ENCODE measurements around the gene NMRK2.
"Not testable (repeated sequence)": the region's sequence is repeated elsewhere in the genome, so short reads cannot be mapped to it uniquely, and the experiment has no call there.

The NMRK2 gene, protein sequence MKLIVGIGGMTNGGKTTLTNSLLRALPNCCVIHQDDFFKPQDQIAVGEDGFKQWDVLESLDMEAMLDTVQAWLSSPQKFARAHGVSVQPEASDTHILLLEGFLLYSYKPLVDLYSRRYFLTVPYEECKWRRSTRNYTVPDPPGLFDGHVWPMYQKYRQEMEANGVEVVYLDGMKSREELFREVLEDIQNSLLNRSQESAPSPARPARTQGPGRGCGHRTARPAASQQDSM

DNA sequence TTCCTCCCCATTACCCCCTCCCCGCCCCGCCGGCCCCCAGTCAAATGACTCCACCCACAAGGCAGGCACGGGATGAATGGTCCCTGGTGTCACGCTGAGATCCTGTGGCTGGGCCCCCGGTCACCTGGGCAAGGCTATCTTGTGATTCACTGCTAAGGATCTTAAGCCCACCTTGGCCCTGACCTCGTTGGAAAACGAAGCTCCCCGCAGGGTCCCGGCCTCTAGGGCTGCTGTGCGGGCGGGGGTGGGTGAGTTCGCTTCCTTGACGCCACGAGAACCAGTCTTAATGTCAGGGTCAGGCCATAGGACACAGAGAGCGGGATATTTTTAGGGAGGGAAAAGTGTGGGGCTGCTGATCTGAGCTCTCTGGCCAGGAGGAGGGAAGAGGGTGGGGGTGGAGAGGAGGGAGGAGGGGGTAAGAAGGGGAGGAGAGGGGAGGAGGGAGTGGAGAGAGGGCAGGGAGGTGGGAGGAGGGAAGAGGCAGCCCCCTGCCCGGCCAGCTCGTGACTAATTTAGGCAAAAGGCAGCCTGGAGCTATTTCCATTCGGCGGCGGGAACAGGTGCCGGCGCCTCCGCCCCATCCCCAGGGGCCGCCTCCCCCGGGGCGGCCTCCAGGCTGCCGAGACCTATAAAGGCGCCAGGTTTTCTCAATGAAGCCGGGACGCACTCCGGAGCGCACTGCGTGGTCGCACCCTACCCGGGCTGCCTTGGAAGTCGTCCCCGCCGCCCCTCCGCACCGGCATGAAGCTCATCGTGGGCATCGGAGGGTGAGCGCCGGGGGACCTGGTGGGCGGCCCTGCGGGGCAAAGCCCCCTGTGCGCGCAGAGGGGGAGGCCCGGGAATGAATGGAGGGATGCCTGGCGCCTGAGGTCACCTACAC, at the start of gene NMRK2:
TSS of gene NMRK2 (plus strand) at position 139 of the 880 bp plus-strand sequence. CDS start at position 742, 603 bp downstream.
- no peak for DNase-seq

DNA sequence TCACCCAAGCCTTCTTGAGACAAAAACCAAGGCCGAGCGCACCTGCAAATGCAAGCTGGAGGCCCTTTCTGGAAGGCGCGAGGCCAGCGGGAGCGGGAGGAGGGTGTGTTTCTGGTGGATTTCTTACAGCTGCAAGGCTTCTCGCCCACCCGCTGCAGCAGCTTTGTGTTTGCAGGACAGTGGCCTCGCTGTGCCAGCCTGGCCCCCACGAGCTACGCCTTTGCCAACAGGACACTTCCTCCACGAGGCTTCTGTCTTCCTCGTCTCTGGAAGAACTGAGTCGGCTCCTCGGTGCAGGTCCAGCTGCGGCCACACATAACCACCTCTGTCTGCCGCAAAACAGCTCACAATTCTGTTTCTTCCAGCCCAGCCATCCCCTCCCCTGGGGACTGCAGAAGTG, 42.3 kb upstream of the NMRK2 start:
- DNase-seq: no peak

DNA sequence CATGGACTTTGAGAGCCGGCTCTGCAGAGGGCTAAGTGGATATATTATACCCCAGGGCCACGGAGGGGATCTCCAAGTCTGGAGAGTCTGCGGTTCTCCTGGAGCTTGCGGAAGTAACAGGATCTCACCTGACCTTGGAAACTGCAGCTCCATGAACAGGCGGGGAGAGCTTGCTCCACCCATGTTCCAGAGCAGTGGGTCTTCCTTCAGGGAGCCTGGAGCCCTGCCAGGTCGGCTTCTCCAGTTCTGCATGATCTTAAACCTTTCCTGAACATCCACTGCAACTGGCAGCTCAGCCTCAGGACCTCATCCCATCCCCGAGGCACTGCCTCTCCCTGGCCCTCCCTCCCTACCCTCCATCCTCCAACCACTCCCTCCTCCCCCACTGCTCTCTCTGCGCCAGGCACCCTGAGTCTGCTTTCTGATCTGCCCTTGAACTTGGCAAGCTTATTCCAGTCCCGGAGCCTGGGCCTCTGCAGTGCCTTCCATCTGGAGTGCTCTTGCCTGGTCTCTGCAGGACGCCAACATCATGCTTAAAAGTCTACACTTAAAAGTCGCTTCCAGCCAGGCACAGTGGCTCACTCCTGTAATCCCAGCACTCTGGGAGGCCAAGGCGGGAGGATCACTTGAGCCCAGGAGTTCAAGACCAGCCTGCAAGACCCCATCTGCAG, 39.2 kb upstream of the NMRK2 start:
- DNase-seq: no peak

DNA sequence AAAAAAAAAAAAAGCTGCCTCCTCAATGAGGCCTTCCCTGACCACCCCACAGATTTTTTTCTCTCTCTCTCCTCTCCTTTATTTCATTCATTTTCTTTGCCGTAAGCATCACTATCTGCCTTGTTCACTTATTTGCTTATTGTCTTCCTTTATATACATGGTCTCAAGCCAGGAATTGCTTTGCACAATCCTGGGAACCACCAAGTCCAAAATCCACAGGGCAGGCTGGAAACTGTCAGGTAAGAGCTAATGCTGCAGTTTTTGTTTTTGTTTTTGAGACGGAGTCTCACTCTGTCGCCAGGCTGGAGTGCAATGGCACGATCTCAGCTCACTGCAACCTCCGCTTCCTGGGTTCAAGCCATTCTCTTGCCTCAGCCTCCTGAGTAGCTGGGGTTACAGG, 37.9 kb upstream of the NMRK2 start:
- not testable (repeated sequence) for DNase-seq

DNA sequence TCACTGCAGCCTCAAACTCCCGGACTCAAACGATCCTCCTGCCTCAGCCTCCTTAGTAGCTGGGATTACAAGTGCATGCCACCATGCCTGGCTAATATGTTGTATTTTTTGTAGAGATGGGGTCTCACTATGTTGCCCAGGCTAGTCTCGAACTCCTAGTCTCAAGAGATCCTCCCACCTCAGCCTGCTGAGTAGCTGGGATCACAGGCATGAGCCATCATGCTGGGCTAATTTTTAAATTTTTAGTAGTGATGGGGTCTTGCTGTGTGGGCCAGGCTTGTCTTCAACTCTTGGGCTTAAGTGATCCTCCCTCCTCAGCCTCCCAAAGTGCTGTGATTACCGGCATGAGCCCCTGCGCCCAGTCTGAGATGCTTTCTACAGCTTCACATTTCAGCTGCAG, 37.1 kb upstream of the NMRK2 start:
- no peak for DNase-seq

DNA sequence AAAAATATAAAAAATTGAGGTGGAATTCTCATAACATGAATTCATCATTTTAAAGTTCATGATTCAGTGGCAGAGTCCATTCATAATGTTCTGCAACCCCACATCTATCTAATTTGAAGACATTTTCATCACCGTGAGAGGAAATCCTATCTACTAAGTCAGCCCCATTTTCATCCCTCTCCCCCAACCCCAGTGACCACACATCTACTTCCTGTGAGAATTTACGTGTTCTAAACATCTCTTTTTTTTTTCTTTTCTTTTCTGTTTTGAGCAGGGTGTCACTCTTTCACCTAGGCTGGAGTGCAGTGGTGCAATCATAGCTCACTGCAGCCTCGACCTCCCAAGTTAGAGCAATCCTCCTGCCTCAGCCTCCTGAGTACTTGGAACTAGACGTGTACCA, 34.9 kb upstream of the NMRK2 start:
- DNase-seq: no peak

DNA sequence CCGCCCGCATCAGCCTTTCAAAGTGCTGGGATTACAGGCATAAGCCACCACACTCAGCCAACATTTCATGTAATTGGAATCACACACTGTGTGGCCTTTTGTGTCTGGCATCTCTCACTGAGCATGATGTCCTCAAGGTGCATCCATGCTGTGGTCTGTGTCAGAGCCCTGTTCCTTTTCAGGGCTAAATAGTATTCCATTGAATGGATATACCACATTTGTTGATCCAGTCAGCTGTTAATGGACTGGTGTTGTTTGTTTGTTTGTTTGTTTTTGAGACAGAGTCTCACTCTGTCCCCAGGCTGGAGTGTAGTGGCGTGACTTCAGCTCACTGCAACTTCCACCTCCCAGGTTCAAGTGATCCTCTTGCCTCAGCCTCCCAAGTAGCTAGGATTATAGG, 34.4 kb upstream of the NMRK2 start:
- DNase-seq: no peak

DNA sequence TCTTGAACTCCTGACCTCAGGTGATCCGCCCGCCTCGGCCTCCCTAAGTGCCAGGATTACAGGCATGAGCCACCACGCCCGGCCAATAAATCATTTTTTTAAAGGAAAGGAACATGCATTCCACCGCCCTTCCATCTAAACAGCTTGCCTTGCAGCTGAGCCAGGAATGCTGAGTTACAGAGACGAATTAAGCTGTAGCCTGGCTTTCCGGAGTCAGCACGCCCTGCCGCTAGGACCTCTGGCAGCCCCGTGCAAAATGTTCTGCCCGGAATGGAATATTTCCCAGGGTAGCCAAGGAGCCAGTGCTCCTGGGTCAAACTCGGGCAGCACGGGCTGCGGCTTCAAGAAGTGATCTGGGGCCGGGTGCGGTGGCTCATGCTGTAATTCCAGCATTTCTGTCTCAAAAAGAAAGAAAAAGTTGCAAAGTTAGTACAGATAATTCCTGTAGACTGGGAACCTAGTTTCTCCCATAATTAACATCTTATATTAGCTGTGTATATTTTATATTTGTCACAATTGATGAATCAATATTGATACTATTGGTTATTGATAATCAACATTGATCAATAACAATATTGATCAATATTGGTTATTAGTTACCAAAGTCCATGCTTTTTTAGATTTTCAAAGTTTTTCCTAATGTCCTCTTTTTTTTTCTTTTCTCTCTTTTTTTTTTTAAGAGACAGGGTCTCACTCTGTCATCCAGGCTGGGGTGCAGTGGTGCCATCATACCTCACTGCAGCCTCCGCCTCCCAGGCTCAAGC, 33.2 kb upstream of the NMRK2 start:
- no peak for DNase-seq

DNA sequence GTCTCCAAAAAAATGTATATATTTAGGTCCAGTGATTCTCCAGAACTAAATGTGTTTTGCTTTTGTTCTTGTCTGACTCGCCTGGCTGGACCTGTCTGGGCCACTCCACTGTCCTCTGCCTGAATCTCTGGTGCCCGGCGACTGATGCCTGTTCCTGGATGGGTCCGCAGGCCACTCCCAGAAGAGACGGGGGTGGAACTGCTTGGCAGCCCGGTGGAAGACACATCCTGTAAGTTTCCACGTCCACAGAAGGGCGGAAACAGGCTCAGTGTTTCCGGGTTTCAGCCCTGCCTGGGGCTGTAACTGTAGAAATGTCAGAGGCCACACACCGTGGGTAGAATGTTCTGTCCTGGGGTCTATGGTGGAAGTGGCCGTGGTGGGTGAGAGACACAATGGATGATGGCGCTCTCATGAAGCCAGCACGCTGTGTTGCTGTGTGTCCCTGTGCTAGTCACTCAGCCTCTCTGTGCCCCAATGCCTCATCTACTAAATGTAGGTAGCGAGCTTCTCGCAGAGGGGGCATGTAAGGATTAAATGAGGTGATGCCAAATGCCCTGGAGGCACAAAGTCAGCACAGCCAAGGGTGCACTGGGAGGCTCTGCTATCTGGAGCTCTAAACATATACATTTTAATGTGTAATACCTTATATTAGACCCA, 30.4 kb upstream of the NMRK2 start:
- DNase-seq: no peak

DNA sequence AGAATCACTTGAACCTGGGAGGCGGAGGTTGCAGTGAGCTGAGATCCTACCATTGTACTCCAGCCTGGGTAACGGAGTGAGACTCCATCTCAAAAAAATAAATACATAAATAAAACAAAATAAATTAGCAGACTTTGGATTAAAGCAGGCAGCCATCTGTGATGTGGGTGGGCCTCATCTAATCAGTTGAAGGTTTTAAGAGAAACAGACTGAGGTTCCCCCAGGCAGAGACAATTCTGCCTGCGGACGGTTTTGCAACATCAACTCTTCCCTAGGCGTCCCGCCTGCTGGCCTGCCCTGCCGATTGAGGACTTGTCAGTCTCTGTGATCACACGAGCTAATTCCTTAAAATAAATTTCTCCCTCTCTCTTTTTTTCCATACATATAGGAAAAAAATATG, 28.6 kb upstream of the NMRK2 start:
- no peak for DNase-seq

DNA sequence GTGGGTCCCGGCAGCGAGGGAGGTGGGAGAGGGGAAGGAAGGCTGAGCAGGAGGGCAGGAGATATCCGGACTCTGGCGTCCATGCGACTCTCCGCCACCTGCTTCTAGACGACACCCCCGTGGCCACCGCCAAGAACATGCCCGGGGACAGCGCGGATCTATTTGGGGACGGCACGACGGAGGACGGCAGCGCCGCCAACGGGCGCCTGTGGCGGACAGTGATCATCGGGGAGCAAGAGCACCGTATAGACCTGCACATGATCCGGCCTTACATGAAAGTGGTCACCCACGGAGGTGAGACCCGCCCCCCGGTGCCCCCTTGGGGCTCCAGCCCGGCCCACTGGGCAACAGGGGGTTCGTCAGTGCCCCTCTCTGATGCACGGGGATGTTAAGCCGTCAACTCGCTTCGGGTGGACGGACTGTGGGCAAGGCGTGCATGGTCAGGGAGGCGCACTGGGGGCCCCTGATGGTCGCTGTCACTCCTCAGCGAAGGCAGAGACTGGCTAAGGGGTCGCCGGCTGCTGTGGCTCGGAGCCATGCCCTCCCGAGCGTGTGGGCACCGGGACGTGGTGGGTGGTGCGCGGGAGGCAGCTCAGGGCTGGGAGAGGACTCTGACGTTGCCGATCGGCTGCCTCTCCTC, 25.1 kb upstream of the NMRK2 start:
- no peak for DNase-seq

DNA sequence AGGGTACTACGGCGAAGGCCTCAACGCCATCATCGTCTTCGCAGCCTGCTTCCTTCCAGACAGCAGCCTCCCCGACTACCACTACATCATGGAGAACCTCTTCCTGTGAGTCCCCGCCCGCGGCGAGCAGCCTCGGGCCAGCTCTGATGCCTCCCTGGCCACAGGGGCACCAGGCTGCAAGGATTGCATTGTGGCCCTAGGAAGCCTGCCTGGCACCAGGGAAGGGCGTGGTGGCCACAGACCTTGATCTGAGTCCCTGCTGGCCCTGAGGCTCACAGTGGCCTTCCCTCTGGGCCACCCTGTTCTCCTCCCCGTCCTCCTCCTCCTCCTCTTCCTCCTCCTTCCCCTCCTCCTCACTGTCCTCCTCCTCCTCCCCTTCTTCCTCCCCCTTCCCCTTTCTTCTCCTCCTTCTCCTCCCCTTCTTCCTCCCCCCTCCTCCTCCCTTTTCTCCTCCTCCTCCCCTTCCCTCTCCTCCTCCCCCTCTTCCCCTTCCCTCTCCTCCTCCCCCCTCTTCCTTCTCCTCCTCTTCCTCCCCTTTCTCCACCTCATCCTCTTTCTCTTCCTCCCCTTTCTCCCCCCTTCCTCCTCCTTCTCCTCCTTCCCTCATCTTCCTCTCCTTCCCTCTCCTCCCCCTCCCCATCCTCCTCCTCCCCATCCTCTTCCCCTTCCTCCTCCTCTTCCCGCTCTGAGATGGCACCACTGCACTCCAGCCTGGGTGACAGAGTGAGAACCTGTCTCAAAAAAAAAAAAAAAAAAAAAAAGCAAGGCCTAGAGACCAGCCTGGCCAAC, 24.4 kb upstream of the NMRK2 start:
- no peak for DNase-seq

DNA sequence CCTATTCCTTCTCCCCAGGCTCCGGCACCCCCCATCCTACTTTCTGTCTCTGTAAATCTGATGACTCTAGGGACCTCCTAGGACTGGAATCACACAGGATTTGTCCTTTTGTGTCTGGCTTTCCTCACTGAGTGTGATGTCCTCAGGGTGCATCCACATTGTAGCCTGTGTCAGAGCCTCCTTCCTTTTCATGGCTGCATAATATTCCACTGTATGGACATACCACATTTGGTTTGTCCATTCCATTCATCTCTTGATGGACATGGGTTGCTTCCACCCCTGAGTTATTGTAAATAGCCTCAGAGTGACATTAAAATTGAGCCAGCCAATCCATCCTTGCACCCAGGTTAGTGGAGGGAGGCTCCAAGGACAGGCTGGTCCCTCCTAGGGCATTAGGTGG, 22.8 kb upstream of the NMRK2 start:
- no peak for DNase-seq

DNA sequence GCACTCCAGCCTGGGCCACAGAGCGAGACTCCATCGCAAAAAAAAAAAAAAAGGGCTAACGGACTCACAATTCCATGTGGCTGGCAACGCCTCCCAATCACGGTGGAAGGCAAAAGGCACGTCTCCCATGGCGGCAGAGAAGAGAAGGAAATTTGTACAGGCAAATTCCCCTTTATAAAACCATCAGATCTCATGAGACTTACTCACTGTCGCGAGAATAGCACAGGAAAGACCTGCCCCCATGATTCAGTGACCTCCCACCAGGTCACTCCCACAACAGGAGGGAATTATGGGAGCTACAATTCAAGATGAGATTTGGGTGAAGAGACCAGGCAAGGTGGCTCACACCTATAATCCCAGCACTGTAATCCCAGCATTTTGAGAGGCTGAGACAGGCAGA, 18.7 kb upstream of the NMRK2 start:
- no peak for DNase-seq

DNA sequence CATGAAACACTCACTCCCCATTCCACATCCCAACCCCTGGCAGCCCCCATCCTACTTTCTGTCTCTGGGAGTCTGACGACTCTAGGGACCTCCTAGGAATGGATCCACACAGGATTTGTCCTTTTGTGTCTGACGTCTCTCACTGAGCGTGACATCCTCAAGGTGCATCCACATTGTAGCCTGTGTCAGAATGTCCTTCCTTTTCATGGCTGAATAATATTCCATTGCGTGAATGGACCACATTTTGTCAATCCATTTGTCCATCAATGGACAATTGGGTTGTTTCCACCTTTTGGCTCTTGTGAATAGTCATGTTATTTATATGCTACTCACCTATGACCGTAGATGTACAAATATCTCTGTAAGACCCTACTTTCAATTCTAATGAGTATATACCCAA, 16.8 kb upstream of the NMRK2 start:
- DNase-seq: no peak

DNA sequence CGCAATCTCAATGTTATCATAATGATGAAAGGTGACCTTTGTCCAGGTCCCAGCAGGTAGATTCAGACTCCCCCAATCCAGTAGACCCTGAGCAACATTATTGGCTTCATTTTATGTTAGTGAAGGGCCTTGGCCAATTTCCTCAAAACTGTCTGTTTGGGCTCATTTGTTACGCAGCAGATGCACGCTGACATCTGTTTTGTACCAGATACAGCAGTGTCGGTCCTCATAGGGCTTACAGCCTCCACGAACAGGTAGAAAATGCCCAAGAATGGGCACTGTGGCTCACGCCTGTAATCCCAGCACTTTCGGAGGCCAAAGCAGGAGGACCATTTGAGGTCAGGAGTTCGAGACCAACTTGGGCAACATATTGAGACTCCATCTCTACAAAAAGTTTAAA, 13.1 kb upstream of the NMRK2 start:
- DNase-seq: no peak

DNA sequence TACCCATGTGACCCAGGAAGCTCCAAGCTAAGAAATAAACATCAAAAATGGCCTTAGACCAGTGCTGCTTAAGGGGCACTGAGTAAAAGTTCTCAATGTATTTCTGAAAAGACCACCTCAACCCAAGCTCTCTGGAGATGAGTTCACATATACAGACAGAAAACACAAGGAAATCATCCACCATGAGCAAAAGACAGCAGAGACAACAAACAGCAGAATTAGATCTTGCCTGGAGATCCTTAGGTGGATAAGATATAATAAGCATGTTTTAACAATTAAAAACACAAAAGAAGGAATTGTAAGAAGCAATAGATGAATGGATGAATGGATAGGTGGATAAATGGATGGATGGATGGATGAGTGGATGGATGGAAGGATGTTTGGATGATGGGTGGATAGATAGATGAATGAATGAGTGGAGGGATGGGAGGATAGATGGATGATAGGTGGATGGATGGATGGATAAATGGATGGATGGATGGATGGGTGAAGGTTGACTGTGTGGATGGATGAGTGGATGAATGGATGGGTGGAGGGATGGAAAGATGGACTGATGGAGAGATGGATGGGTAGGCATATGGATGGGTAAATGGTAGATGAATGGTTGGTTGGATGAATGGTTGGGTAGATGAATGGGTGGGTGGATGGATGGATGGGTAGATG, 9.6 kb upstream of the NMRK2 start:
- no peak for DNase-seq

DNA sequence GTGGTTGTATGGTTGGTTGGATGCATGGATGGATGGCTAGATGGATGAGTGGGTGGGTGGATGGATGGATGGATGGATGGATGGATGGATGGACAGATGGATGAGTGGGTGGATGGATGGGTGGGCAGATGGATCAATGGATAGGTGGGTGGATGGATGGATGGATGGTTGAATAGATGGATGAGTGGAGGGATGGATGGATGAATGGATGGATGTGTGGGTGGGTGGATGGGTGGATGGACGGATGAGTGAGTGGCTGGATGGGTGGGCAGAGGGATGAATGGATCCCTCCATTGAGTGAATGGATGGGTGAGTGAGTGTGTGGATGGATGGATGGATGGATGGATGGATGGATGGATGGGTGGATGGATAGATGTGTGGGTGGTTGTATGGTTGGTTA, 9.0 kb upstream of the NMRK2 start:
- no peak for DNase-seq

DNA sequence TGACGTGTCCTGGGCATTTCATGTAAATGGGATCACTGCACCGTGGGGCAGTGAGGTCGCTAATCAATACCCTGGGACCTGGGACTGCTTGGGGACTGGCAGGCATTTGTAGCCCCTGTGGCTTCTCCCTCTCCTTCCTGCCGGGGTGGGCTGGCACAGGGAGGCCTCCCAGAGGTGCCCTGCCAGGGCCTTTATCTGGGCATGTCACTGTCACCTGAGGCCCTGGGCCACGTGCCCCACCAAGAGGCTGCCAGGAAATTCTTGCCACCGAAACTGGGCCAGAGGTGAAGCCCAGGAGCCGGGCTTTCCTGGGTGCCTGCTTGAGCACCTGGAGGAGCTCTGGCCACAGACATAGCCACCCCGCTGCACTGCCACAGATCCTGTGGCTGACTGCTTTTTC, 1.8 kb upstream of the NMRK2 start:
- no peak for DNase-seq
